IMR-90 (cell line): ENCODE measurements around the gene RHBDD1. TPM values are rescaled to one million over a fixed set of nuclear protein-coding genes. Genes with fewer than 3 reads are reported as not detected.

Source experiments
- ATAC-seq: fragments of 200-7000 bp; cut with Tn5 transposase; 2 replicates; pipeline ENCODE4 v1.9.1; 2020; ENCODE audit warnings: low read depth, mild to moderate bottlenecking, moderate library complexity
- BruUV-seq: library from RNA; stranded (reverse); fragments of 400-500 nt; replicated peaks from 2 replicates; lab custom pipeline; 2021; lab: Mats Ljungman, UMichigan
- CTCF ChIA-PET: fragments of 300-600 bp; formaldehyde crosslinking; extraction: SDS; loops from one replicate; lab custom pipeline; 2021; ENCODE audit warnings: antibody characterized with exemption; lab: Yijun Ruan, JAX
- POLR2A ChIA-PET: fragments of 300-600 bp; sonication (Branson Sonifier 250); formaldehyde crosslinking; loops from one replicate; lab custom pipeline; 2022; ENCODE audit warnings: antibody characterized with exemption; ENCODE audit not compliant: unreplicated experiment; lab: Charles Lee
- DNase-seq: peaks from one replicate; pipeline ENCODE4 v3.0.0; 2013
- H2AFZ ChIP-seq: replicated peaks from 2 replicates; pipeline ENCODE3; 2013; ENCODE audit warnings: low read length, mild to moderate bottlenecking; ENCODE audit not compliant: poor library complexity
- H2AK5ac ChIP-seq: 2 replicates; pipeline ENCODE4 v1.6.1; 2013; ENCODE audit warnings: low read depth, low read length, inconsistent platforms
- H2AK9ac ChIP-seq: replicated peaks from 2 replicates; pipeline ENCODE3; 2013; ENCODE audit warnings: mild to moderate bottlenecking, low read depth, low read length, moderate library complexity; ENCODE audit not compliant: poor library complexity
- H2BK120ac ChIP-seq: 2 replicates; pipeline ENCODE4 v1.6.1; 2013; ENCODE audit warnings: low read depth, low read length, inconsistent platforms
- H2BK15ac ChIP-seq: 3 replicates; pipeline ENCODE4 v1.6.1; 2013; ENCODE audit warnings: low read depth, low read length, inconsistent platforms
- H2BK20ac ChIP-seq: 2 replicates; pipeline ENCODE4 v1.6.1; 2013; ENCODE audit warnings: low read depth, mild to moderate bottlenecking, inconsistent platforms, low read length, moderate library complexity
- H2BK5ac ChIP-seq: 2 replicates; pipeline ENCODE4 v1.6.1; 2013; ENCODE audit warnings: mild to moderate bottlenecking, low read depth, low read length, inconsistent platforms; ENCODE audit not compliant: poor library complexity, severe bottlenecking
- H3K14ac ChIP-seq: replicated peaks from 2 replicates; pipeline ENCODE4 v1.6.1; 2013; ENCODE audit warnings: low read depth, low read length, inconsistent platforms
- H3K18ac ChIP-seq: 2 replicates; pipeline ENCODE4 v1.6.1; 2013; ENCODE audit warnings: low read depth, low read length, control low read depth
- H3K23ac ChIP-seq: 2 replicates; pipeline ENCODE4 v1.6.1; 2013; ENCODE audit warnings: low read depth, low read length, inconsistent platforms
- H3K27ac ChIP-seq: 2 replicates; pipeline ENCODE4 v1.5.1; 2013; ENCODE audit warnings: mild to moderate bottlenecking, control low read depth, low read length; ENCODE audit not compliant: insufficient read depth
- H3K27me3 ChIP-seq: 2 replicates; pipeline ENCODE4 v1.6.1; 2013; ENCODE audit warnings: low read length; ENCODE audit not compliant: control insufficient read depth, insufficient read depth
- H3K36me3 ChIP-seq: 2 replicates; pipeline ENCODE4 v1.6.1; 2013; ENCODE audit warnings: low read length, mixed read lengths; ENCODE audit not compliant: control insufficient read depth, insufficient read depth
- H3K4ac ChIP-seq: 2 replicates; pipeline ENCODE4 v1.6.1; 2013; ENCODE audit warnings: low read depth, low read length, inconsistent platforms
- H3K4me1 ChIP-seq: 2 replicates; pipeline ENCODE4 v1.6.1; 2013; ENCODE audit warnings: low read length, mixed read lengths; ENCODE audit not compliant: control insufficient read depth, insufficient read depth
- H3K4me2 ChIP-seq: 2 replicates; pipeline ENCODE4 v1.6.1; 2013; ENCODE audit warnings: low read depth, mild to moderate bottlenecking, control low read depth, low read length, moderate library complexity
- H3K4me3 ChIP-seq: 2 replicates; pipeline ENCODE4 v1.5.1; 2013; ENCODE audit warnings: low read depth, mild to moderate bottlenecking, control low read depth, low read length, moderate library complexity; ENCODE audit not compliant: insufficient read depth
- H3K56ac ChIP-seq: 2 replicates; pipeline ENCODE4 v1.6.1; 2013; ENCODE audit warnings: low read length, inconsistent platforms; ENCODE audit not compliant: insufficient read depth; ENCODE audit errors: extremely low read depth
- H3K79me1 ChIP-seq, 2 experiments: 2 replicates each; pipeline ENCODE4 v1.6.1; 2013; ENCODE audit warnings: low read length in 2 of 2, inconsistent platforms in 1 of 2, low read depth in 1 of 2
- H3K9ac ChIP-seq: 2 replicates; pipeline ENCODE4 v1.6.1; 2013; ENCODE audit warnings: low read depth, low read length, control low read depth
- H3K9me1 ChIP-seq: 2 replicates; pipeline ENCODE4 v1.6.1; 2013; ENCODE audit warnings: low read length, inconsistent platforms; ENCODE audit not compliant: insufficient read depth
- H3K9me3 ChIP-seq: 2 replicates; pipeline ENCODE4 v1.6.1; 2013; ENCODE audit warnings: low read length; ENCODE audit not compliant: control insufficient read depth, insufficient read depth
- H4K20me1 ChIP-seq: 2 replicates; pipeline ENCODE4 v1.6.1; 2013; ENCODE audit warnings: low read length, inconsistent platforms; ENCODE audit not compliant: insufficient read depth
- H4K5ac ChIP-seq: 2 replicates; pipeline ENCODE4 v1.6.1; 2013; ENCODE audit warnings: mild to moderate bottlenecking, low read depth, low read length, control low read depth
- H4K8ac ChIP-seq, 2 experiments: 2 replicates each; pipeline ENCODE4 v1.6.1; 2013; ENCODE audit warnings: low read depth in 2 of 2, low read length in 2 of 2, control low read depth in 1 of 2, inconsistent platforms in 1 of 2
- H4K91ac ChIP-seq: 2 replicates; pipeline ENCODE4 v1.6.1; 2013; ENCODE audit warnings: low read depth, low read length, inconsistent platforms; ENCODE audit not compliant: insufficient read depth
- BHLHE40 ChIP-seq: fragments of 150-350 bp; IDR thresholded peaks from 2 replicates; pipeline ENCODE4 v1.6.1; 2016; ENCODE audit warnings: mild to moderate bottlenecking, low read depth, low read length
- ELK1 ChIP-seq: fragments of 150-350 bp; IDR thresholded peaks from 2 replicates; pipeline ENCODE4 v1.6.1; 2016; ENCODE audit warnings: low read depth, mild to moderate bottlenecking, low read length, moderate library complexity, borderline replicate concordance
- MAFK ChIP-seq: IDR thresholded peaks from 2 replicates; pipeline ENCODE4 v1.6.1; 2012; ENCODE audit warnings: low read depth, low read length, improper control_type of control experiment
- MAZ ChIP-seq: IDR thresholded peaks from 2 replicates; pipeline ENCODE4 v1.6.1; 2012; ENCODE audit warnings: low read depth, mild to moderate bottlenecking, low read length, improper control_type of control experiment, moderate library complexity, borderline replicate concordance
- NFE2L2 ChIP-seq: fragments of 150-350 bp; IDR thresholded peaks from 2 replicates; pipeline ENCODE4 v1.6.1; 2016; ENCODE audit warnings: low read depth, mild to moderate bottlenecking, low read length
- POLR2A ChIP-seq: IDR thresholded peaks from 2 replicates; pipeline ENCODE4 v1.6.1; 2012; ENCODE audit warnings: mild to moderate bottlenecking, low read depth, low read length
- RCOR1 ChIP-seq: IDR thresholded peaks from 2 replicates; pipeline ENCODE4 v1.6.1; 2012; ENCODE audit warnings: mild to moderate bottlenecking, low read length, improper control_type of control experiment; ENCODE audit not compliant: insufficient replicate concordance
- USF2 ChIP-seq: fragments of 150-350 bp; IDR thresholded peaks from 2 replicates; pipeline ENCODE4 v1.6.1; 2017; ENCODE audit warnings: mild to moderate bottlenecking, antibody characterized with exemption, low read length, low read depth
- WGBS, 2 experiments: methylation state at CpG; one replicate each; pipeline versions ENCODE4 v1.1.5 to v1.1.7; 2013; ENCODE audit warnings: missing lambda C conversion rate in 2 of 2; ENCODE audit not compliant: insufficient read length in 1 of 2; ENCODE audit errors: extremely low coverage in 2 of 2; 5-methylcytosine and 5-hydroxymethylcytosine counted together
- dilution Hi-C: fragments of 300-500 bp; cut with HindIII; formaldehyde crosslinking; loops from one replicate; pipeline ENCODE4 v1.14.3; 2018; ENCODE audit warnings: low sequenced_read_pairs; ENCODE audit not compliant: unreplicated experiment
- in situ Hi-C: fragments of 300-500 bp; cut with MboI; formaldehyde crosslinking; loops from 3 replicates; pipeline ENCODE4 v1.14.3; 2019; ENCODE audit warnings: low sequenced_read_pairs, inconsistent platforms, mixed read lengths
- intact Hi-C: fragments of 100-400 bp; cut with micrococcal nuclease; formaldehyde crosslinking; loops from 2 replicates; pipeline ENCODE4 v1.10.0; 2022
- polyA plus RNA-seq, 3 experiments: library from polyadenylated mRNA; depleted of rRNA; stranded (reverse); fragments of >200 nt; gene quantifications; 2 replicates each; pipeline ENCODE4 v1.2.3, GENCODE V29; 2012; ENCODE audit warnings: low replicate concordance in 1 of 3
- total RNA-seq: library from RNA; depleted of rRNA; stranded (reverse); fragments of >200 nt; gene quantifications from 2 replicates; pipeline ENCODE4 v1.2.3, GENCODE V29; 2012

The RHBDD1 gene
- total and polyA plus RNA-seq, 2 of the 4 experiments (the other 2 are of a cell fraction) = 9.7 to 14.0 TPM

- TF ChIP-seq MAZ = peak; percentile 35; the same call in 1 of the 2 replicates
These were observed 67.3 kb downstream of the RHBDD1 start (continued) for GRCh38 chr2:226903179-226903578.

- Histone ChIP-seq H3K14ac (peak overlapping the region; percentile 51), H3K9ac (no peak overlapping the region), H3K27me3 (no peaks in the 10 kb centered on the region), H4K8ac (peak overlapping the region; percentile 9 to 49; a peak in 3 of 4 replicates), H3K4me1 (peaks cover 21% of the 10 kb centered on the region), H3K9me3 (no peaks in the 10 kb centered on the region), H4K91ac (peak overlapping the region; percentile 92), H2AFZ (no peak overlapping the region), H3K9me1 (peaks cover 24% of the 10 kb centered on the region), H2AK9ac (no peak overlapping the region), H3K79me1 (peaks cover 18 to 45% of the 10 kb centered on the region in 2 experiments), H3K27ac (no peak overlapping the region), H3K36me3 (peaks cover 1% of the 10 kb centered on the region; the same call in 1 of the 2 replicates), H4K20me1 (no peaks in the 10 kb centered on the region), H3K56ac (no peak overlapping the region), H2BK5ac (peak overlapping the region; percentile 98), H3K4ac (peak overlapping the region; percentile 97), H2BK15ac (peak overlapping the region; percentile 22), H2AK5ac (peak overlapping the region; percentile 96), H3K4me3 (no peak overlapping the region), H4K5ac (peak overlapping the region; percentile 37; the same call in 1 of the 2 replicates), H2BK120ac (peak overlapping the region; percentile 97), H3K4me2 (no peak overlapping the region), H3K18ac (peak overlapping the region; percentile 42; the same call in 1 of the 2 replicates), H3K23ac (peak overlapping the region; percentile 5; the same call in 1 of the 2 replicates), H2BK20ac (peak overlapping the region; percentile 98)
- POLR2A ChIA-PET = no interaction called here
- intact Hi-C loops (no loop called here), in situ Hi-C loops (no loop called here), dilution Hi-C loops (no loop called here)
- no TSS peak for BruUV-seq
- DNase-seq (no peak), ATAC-seq (no peak)
- no peak for TF ChIP-seq POLR2A
- no peak for TF ChIP-seq MAFK
- no peak for TF ChIP-seq BHLHE40
- TF ChIP-seq USF2 = no peak
- no peak for TF ChIP-seq ELK1
- no peak for TF ChIP-seq RCOR1
- no peak for TF ChIP-seq NFE2L2
- CTCF ChIA-PET = no interaction called here
- 100% methylated on average over 1 of the region's 6 CpGs; no CpG with 5 or more reads in 1 of the 2 experiments for WGBS, 2 experiments
These were observed 68.7 kb downstream of the RHBDD1 start for GRCh38 chr2:226904592-226904991.
